GM21786 (cell line): ENCODE measurements around the gene KANK4.

Experiments used
- ATAC-seq: cut with Tn5 transposase; IDR thresholded peaks from one replicate; pipeline ENCODE4 v1.9.1; 2021; ENCODE audit not compliant: unreplicated experiment

Gene KANK4

GRCh38 chr1:62307895-62308492, 11.2 kb downstream of the KANK4 start:
- ATAC-seq, result no peak

GRCh38 chr1:62307446-62307845, 11.8 kb downstream of the KANK4 start:
- no peak for ATAC-seq

GRCh38 chr1:62306065-62306464, 13.2 kb downstream of the KANK4 start:
- no peak for ATAC-seq

- no peak for ATAC-seq
Measured at GRCh38 chr1:62304975-62305374, 14.3 kb downstream of the KANK4 start.

GRCh38 chr1:62304515-62304914, 14.7 kb downstream of the KANK4 start:
- ATAC-seq, result no peak

GRCh38 chr1:62301726-62302390, 17.4 kb downstream of the KANK4 start:
- no peak for ATAC-seq

GRCh38 chr1:62299426-62300200, 19.6 kb downstream of the KANK4 start:
- ATAC-seq, result no peak

GRCh38 chr1:62295921-62296491, 23.2 kb downstream of the KANK4 start:
- peak; percentile 94 for ATAC-seq

GRCh38 chr1:62294261-62294660, 25.0 kb downstream of the KANK4 start:
- ATAC-seq, result no peak

- ATAC-seq, result no peak
Measured at GRCh38 chr1:62288662-62289061, 30.6 kb downstream of the KANK4 start.

GRCh38 chr1:62288224-62288623, 31.0 kb downstream of the KANK4 start:
- ATAC-seq, result no peak

- no peak for ATAC-seq
Measured at GRCh38 chr1:62286786-62287224, 32.4 kb downstream of the KANK4 start.

GRCh38 chr1:62285984-62286785, 33.0 kb downstream of the KANK4 start:
- no peak for ATAC-seq

- no peak for ATAC-seq
Measured at GRCh38 chr1:62285440-62285839, 33.8 kb downstream of the KANK4 start.

GRCh38 chr1:62283986-62284385, 35.2 kb downstream of the KANK4 start:
- no peak for ATAC-seq

GRCh38 chr1:62282909-62283755, 36.1 kb downstream of the KANK4 start:
- no peak for ATAC-seq

- ATAC-seq, result no peak
Measured at GRCh38 chr1:62281922-62282555, 37.2 kb downstream of the KANK4 start.

GRCh38 chr1:62280960-62281465, 38.2 kb downstream of the KANK4 start:
- no peak for ATAC-seq

GRCh38 chr1:62280150-62280549, 39.1 kb downstream of the KANK4 start:
- no peak for ATAC-seq
